HG03469 (cell line): ENCODE data around the gene TMCC2.

Source experiments
- ATAC-seq: cut with Tn5 transposase; IDR thresholded peaks from one replicate; pipeline ENCODE4 v1.9.1; 2021; ENCODE audit warnings: mild to moderate bottlenecking, moderate library complexity, moderate number of reproducible peaks; ENCODE audit not compliant: unreplicated experiment

Gene TMCC2

DNA sequence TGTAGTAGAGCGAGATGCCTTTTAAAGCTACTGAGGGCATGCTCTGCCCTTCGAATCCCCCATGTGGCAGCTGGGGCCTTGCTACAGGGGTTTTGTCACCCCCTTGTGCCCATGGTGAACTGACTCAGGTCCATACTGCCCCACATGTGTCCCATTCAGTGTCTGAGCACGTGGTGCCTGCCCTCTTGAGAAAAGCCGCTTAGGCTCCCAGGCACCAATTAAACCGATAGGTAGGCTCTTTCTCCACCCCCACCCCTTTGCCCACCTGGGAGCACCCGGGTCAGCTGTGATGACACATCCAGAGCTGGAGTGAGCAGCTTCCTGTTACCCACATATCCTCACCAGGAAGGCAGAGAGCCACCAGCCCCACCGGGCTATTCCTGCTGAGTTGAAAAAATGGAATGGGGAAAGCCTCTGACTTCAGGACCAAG lies 30.5 kb downstream of the TMCC2 start:
- no peak for ATAC-seq

DNA sequence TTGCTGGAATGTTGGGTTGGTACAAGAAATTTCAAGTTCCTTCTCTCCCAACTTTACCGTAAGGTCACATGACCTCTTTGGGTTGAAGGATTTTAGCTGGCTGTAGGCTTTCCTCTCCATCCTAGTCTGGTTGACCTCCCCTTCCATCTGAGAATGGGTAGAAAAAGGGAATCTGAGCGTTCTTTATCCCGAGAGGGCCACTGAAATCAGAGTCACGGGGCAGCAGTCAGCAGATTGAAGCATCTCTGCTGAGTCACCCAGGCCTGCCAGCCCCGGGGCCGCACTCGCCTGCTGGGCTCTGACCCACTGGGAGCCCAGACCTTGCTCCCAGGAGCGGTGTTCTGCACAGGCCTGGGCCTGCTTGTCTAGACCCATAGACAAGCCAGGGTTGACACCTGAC lies 31.0 kb downstream of the TMCC2 start:
- no peak for ATAC-seq

DNA sequence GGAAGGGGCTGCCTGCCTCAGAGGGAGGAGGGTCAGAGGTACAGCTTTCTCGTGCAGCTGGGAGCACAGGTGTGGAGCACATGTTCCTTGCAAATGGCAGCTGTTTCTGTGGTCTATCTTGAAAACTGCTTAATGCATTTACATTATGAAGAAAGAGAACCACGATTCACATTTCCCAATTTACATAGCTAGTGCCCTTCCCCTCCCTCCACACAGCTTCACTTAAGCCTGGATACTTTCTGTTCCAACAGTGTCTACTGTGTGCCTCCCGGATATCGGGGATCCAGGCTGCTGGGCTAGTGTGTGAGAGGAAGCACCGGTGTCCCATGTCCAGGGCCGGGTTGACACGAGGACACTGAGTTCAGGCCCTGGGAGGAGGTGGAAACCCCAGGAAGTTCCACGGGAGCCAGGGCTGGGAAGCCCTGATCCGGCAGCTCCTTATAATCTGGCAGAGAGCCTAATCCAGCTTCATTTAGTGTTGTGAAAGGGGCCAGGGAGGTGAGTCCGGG lies 31.6 kb downstream of the TMCC2 start:
- ATAC-seq: no peak

DNA sequence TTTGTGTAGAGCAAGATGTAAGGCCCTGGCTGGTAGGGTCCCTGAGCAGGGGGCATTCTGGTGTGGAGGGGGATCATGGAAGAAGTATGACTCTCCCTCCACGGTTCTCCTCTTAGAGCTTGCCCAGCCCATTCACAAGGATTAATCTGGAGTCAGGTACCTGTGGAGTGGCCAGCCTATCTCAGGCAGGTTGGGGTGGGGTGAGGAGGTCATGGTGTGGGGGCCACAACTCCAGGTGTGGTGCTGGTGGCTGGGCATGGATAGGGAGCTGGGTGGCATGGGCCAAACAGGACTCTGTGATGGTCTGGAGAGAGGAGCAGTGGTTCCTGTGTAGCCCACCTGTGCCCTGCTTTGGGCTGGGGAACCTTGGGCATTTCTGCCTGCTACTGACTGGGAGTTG lies 32.3 kb downstream of the TMCC2 start:
- no peak for ATAC-seq

DNA sequence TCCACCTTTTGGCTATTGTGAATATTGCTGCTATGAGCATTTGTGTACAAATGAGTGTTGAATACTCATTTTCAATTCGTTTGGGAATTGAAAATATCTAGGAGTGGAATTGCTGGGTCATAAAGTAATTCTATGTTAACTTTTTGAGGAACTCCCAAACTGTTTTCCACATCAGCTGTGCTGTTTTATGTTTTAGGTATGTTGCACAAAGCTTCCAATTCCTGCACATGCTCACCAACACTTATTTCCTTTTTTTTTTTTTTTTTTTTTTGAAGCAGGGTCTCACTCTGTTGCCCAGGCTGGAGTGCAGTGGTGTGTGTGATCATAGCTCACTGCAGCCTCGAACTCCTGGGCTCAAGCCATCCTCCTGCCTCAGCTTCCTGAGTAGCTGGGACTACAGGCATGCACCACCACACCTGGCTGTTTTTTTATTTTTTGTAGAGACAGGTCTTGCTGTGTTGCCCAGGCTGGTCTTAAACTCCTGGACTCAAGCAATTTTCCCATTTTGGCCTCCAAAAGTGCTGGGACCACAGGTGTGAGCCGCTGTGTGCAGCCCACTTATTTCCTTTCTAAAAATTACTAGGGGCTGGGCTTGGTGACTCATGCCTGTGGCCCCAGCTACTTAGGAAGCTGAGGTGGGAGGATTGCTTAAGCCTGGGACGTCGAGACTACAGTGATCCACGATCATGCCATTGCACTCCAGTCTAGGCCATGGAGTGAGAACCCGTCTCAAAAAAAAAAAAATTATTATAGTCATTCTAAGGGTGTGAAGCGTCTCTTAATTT lies 33.4 kb downstream of the TMCC2 start:
- no peak for ATAC-seq

DNA sequence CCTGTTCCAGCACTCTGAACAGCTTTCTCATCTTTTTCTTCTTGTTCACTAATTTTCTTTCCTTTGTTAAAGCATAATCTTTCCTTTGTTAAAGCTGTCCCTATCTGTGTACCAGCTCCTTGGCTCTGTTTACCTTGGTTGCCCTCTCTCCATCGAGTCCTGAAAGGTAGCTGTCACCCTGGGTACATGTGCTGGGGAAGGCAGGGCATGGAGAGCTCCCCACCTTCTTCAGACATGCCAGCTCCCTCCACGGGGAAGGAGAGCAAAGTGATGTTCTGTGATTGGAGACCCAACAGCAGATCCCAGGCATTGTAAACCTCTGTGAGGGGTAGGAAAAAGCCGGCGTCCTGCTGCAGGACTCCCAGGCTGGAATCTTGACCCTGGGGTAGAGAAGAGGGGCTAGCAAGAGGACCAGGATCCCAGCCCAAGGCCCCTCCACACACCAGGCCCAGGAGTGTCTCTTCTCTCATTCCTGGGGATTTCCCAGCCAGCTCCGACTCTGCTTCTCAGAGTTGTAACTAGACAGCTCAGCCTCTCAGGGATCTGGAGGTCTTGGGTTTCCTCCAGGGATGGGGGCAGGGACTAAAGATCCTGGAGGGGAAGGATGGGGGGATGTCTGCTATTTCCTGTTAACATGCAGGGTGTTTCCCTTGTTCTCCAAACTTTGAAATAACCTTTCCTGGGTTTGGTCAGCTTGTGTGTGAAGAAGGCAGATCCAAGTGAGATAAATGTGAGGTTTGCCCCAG lies 34.4 kb downstream of the TMCC2 start:
- no peak for ATAC-seq

DNA sequence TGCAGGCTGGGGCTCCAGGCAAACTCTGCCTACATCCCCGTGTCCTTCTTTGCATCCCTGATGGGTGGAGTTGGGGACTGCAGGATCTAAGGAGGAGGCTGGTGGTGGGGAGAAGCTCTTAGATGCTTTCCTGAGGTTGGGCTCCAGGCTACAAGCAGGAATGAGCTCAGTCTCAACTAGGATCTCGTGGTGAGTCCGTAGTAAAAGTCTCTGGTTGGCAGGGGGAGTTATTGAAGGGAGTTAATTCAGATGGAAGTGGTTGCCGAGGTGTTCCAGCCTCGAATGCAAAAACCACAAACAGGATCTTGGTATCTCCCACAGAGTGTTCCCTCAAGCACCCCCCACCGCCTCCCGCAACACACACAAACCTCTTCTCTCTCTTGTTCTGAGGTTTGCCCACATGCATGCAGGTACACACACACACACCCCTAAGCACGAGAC lies 35.0 kb downstream of the TMCC2 start:
- no peak for ATAC-seq

DNA sequence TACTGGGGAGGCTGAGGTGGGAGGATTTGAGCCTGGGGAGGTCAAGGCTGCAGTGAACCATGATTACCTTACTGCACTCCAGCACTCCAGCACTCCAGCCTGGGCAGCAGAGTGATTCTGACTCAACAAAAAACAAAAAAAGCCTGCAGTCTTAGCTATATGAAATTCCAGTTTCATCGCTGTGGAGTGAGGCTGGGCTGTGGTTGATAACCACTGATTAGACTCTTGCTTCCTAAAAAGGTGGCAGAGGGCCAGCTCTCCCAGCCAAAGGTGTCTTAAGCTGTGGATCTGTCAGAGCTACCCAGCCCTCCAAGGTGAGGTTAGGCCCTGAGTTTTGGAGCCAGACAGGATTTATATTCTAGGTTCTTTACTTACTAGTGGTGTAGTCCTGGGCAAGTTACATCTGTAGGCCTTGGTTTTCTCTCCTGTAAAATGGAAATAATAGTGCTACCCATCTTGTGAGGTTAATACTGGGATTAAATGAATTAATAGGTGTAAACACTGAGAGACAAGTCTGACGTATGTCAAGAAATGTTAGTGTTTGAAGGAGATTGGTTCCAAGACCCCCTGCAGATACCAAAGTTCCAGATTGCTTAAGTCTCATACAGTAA lies 35.9 kb downstream of the TMCC2 start:
- ATAC-seq: no peak

DNA sequence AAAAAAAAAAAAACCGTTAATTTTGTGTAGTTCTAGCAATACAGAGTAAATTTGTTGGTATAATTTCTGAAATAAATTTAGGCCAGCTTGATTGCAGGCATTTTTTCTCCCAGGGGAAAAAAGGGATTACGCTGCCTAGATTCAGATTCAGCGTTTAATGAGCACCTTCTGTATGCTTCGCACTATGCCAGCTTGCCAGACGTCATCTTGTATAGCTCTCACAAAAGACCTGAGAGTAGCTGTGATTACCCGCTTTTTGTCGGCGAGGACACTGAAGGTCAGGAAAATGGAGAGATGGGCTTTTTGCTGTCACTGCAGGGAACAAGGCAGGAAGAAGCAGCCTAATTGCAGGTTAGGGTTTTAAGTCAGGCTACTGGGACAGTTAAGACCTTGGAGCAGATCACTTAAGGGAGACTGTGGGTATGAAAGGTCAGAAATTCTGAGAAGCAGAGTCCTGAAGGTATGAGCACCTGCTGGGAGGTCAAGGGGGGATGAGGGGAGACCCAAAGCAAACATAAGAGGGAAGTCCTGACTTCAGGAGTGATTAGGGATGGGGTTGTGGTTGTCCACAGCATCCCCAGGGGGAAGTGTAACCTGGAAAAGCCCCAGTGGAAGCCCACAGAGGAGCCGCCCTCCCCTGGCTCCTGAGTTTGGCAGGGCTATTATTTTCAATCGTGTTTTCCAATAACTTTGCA lies 39.0 kb downstream of the TMCC2 start:
- ATAC-seq: no peak

DNA sequence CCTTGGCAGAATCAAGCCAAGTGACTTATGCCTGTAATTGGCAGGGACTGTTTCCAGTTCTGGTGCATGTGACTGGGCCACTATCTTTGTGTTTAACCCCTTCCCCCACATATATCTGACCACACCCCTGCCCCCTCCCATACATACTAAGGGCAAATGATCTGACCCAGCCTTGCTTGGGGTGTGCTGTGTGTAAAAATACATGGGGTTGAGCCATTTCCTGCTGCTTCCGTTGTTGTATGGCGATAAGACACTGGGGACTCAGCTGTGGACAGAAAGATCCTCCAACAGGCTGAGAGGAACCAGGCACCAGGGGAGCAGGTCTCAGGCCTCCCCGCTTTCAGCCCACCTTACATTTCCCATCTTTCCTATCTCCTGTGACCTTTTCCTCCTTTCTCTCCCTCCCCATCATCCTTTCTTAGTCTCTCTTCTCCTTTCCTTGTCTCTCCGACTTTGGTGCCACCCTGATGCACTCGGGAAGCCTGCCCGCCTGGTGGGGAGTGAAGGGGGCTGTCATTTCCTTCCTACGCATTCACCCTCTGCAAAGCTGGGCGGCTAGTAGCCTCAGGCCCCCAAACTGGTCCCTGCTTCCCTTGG lies 39.7 kb downstream of the TMCC2 start:
- ATAC-seq: no peak

DNA sequence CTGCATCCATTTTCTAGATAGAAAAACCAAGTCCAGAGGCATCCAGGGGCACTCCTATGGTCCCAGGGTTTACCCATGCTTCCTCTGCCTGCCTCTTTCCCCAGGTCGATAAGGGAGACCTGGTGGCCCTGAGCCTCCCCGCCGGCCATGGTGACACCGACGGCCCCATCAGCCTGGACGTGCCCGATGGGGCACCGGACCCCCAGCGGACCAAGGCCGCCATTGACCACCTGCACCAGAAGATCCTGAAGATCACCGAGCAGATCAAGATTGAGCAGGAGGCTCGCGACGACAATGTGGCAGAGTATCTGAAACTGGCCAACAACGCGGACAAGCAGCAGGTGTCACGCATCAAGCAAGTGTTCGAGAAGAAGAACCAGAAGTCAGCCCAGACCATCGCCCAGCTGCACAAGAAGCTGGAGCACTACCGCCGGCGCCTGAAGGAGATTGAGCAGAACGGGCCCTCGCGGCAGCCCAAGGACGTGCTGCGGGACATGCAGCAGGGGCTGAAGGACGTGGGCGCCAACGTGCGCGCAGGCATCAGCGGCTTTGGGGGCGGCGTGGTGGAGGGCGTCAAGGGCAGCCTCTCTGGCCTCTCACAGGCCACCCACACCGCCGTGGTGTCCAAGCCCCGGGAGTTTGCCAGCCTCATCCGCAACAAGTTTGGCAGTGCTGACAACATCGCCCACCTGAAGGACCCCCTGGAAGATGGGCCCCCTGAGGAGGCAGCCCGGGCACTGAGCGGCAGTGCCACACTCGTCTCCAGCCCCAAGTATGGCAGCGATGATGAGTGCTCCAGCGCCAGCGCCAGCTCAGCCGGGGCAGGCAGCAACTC lies 41.3 kb downstream of the TMCC2 start:
- no peak for ATAC-seq

DNA sequence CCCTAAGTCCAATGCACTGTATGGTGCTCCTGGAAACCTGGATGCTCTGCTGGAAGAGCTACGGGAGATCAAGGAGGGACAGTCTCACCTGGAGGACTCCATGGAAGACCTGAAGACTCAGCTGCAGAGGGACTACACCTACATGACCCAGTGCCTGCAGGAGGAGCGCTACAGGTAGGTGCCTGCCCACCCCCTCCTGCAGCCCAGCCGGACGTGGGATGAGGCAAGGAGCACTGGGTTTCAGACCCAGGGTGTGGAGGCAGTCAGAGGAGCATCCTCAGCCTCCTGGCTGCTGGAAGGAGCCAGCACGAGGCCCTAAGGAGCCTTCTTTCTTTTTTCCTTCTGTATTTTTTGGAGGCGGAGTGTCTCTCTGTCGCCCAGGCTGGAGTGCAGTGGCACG lies 42.0 kb downstream of the TMCC2 start:
- ATAC-seq: no peak

DNA sequence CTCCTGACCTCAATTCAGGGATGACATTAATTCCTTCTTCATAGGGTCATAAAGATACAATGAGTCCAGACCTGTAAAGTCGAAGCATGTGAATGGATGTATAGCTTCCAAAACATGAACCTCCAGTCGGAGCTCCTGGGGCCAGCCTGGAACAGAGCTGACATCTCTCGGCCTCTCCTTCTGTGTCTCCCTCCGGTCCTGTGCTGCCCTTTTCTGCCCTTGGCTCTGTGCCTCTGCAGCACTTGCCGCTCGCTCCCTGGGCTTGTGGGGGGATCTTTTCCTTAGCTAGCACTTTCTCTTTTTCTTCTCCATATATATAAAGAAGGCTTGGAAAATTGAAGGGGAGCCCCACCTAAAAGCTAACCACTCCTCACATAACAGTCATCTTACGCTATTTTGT lies 42.5 kb downstream of the TMCC2 start:
- no peak for ATAC-seq

DNA sequence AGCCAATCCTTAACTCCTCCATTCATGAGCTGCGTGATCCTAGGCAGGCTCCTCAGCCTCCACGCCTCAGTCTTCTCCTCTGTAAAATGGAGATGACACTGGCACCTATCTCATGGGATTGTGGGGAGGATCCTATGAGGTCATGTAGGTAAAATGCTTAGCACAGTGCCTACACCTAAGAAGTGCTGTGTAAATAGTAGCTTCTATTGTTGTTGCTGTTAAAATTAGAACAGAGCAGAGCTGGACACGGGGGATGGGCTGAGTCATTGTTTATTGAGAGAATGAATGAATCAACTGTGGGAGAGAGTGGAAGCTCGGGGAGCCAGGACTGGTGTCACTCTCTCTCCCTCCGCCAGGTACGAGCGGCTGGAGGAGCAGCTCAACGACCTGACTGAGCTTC lies 43.0 kb downstream of the TMCC2 start:
- no peak for ATAC-seq

DNA sequence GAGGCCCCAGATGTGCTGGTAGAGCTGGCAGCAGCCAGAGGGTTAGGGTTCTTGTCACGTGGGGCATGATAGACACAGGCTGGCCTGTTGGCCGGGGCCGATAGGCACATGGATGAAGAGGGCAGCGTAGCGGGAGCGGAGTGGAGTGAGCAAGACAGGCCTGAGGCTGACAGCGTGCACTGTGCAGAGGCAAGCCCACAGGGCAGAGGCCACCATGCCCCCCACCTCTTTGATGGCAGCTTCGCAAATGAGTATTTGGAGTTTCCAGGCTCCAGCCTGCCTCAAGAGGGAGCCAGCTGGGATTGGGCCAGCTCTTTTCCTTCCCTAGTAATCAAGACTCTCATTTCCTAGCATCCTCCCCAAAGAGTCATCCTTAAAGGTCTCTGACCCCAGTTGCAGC lies 43.5 kb downstream of the TMCC2 start:
- no peak for ATAC-seq

DNA sequence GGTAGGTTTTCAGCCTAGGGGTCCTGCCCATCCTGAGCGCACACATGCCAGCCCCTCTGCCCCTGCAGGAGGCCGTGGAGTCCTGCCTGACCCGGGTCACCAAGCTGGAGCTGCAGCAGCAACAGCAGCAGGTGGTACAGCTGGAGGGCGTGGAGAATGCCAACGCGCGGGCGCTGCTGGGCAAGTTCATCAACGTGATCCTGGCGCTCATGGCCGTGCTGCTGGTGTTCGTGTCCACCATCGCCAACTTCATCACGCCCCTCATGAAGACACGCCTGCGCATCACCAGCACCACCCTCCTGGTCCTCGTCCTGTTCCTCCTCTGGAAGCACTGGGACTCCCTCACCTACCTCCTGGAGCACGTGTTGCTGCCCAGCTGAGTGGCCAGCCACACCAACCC lies 44.0 kb downstream of the TMCC2 start:
- ATAC-seq: no peak

DNA sequence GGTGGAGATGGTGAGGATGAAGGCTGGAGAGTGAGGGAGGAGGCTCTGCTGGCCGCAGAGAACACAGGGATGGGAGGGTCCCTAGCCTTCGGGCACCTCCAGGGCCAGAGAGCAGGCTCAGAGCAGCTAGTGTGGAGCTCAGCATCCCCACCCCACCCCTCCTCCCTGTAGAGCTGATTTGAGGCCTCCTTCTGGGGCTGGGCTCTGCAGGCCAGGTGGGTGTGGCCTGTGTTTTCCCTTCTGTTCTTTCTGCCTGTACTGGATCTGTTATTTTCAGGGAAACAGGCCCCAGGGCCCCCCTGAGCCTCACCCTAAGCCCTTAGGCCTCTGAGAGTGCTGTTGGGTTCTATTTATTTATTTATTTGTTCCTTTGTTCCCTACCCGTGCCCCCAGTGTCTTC lies 44.8 kb downstream of the TMCC2 start:
- no peak for ATAC-seq

DNA sequence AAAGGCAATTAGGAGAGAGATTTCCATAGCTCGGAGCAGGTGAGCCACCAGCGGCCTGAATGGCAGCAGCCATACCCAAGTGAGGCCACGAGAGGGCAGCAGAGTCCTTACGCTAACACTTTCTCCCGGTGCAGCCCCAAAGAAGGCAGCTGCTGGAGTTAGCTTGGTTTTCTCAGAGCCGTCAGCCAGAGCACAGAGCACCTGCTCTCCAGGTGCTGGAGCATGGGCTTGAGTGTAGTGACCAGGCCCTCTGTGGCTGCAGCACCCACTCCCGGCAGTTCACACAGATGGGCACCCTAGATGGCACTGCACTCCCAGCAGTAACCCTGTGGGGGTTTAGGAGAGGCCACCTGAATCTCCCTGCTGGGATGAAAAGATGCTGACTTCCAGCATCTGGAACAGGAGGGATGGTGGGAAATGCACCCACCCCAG lies 45.8 kb downstream of the TMCC2 start:
- ATAC-seq: no peak

DNA sequence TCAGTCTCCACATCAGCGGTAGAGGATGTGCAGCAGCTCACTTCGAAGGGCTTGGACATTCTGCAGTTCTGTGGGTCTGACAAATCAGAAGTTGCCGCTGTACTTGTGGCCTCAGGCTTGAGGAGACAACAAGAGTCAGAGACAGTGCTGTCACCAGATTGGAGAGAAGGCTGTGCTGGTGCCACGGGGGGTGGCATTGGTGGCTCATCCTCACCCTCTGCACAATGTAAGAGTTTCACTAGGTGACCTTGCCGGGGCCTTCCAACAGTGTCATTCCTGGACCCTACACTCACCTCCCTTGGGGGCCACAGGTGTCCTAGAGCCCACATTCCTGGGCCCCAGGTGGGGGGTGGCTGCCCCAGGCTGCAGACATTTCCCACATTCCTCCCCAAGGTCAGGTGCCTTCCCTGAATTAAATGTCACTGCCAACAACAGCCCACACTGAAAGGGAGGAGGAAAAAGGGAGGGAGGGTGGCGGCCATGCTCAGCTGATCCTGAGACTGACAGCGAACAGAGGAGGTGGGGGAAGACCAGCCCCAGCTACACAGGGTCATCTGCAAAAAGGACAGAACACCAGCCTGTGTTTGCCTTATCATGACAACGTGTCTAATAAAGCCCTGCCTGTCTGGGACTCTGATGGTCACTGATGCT lies 46.4 kb downstream of the TMCC2 start:
- ATAC-seq: no peak
